ENCODE measurements around the gene CFAP119. TPM values are rescaled to one million over a fixed set of nuclear protein-coding genes. Genes with fewer than 3 reads are reported as not detected.

Gene CFAP119
- total RNA-seq, 2 donors from 2014 or later: 3.1 to 13.2 TPM

- no peak for TF ChIP-seq CTCF (IDR thresholded peaks at IDR 0.05)
- no peak for TF ChIP-seq POLR2AphosphoS5 (IDR thresholded peaks at IDR 0.05)
- no peak for TF ChIP-seq POLR2A (IDR thresholded peaks at IDR 0.05)
- H3K4me3 ChIP-seq: no peak overlapping the region
- H3K9me3 ChIP-seq: no peaks in the 10 kb centered on the region
- 92% methylated on average over 8 of the region's 9 CpGs for WGBS
- intact Hi-C loops (cut with DNase I): no loop called here
- H3K4me1 ChIP-seq (replicated peaks): no peaks in the 10 kb centered on the region
- no peak for DNase-seq (ENCODE audit: low spot score)
- peaks cover 30 to 53% of the 10 kb centered on the region in 2 donors for H3K36me3 ChIP-seq
- no peak overlapping the region for H3K27ac ChIP-seq
- no peaks in the 10 kb centered on the region for H3K27me3 ChIP-seq (replicated peaks; ENCODE audit: insufficient read depth)
These were observed 41.2 kb downstream of the CFAP119 start for GRCh38 chr16:30720694-30721093.

GRCh38 chr16:30720086-30720485 is 41.8 kb downstream of the CFAP119 start:
- H3K27me3 ChIP-seq (replicated peaks; ENCODE audit: insufficient read depth): no peaks in the 10 kb centered on the region
- H3K27ac ChIP-seq: no peak overlapping the region
- H3K9me3 ChIP-seq: no peaks in the 10 kb centered on the region
- intact Hi-C loops (cut with DNase I): no loop called here
- TF ChIP-seq POLR2AphosphoS5 (IDR thresholded peaks at IDR 0.05) (no peak), CTCF (IDR thresholded peaks at IDR 0.05) (no peak), POLR2A (IDR thresholded peaks at IDR 0.05) (no peak)
- WGBS: 91% methylated on average over 11 of the region's 11 CpGs
- no peaks in the 10 kb centered on the region for H3K4me1 ChIP-seq (replicated peaks)
- H3K36me3 ChIP-seq: peaks cover 30 to 50% of the 10 kb centered on the region in 2 donors
- H3K4me3 ChIP-seq: no peak overlapping the region
- no peak for DNase-seq (ENCODE audit: low spot score)

GRCh38 chr16:30715750-30716445 is 46.0 kb downstream of the CFAP119 start:
- Histone ChIP-seq H3K4me3 (no peak overlapping the region), H3K9me3 (no peaks in the 10 kb centered on the region), H3K36me3 (peaks cover 36 to 39% of the 10 kb centered on the region in 2 donors), H3K4me1 (replicated peaks) (no peaks in the 10 kb centered on the region), H3K27me3 (replicated peaks; ENCODE audit: insufficient read depth) (no peaks in the 10 kb centered on the region), H3K27ac (no peak overlapping the region)
- intact Hi-C loops (cut with DNase I): no loop called here
- no peak for TF ChIP-seq POLR2AphosphoS5 (IDR thresholded peaks at IDR 0.05)
- no peak for TF ChIP-seq POLR2A (IDR thresholded peaks at IDR 0.05)
- no peak for TF ChIP-seq CTCF (IDR thresholded peaks at IDR 0.05)
- 85% methylated on average over 17 of the region's 17 CpGs for WGBS
- DNase-seq (ENCODE audit: low spot score): no peak

GRCh38 chr16:30711712-30712111 is 50.1 kb downstream of the CFAP119 start:
- Histone ChIP-seq H3K36me3 (peaks cover 58 to 66% of the 10 kb centered on the region in 2 donors), H3K4me1 (replicated peaks) (no peaks in the 10 kb centered on the region), H3K4me3 (no peak overlapping the region), H3K27ac (no peak overlapping the region), H3K27me3 (replicated peaks; ENCODE audit: insufficient read depth) (no peaks in the 10 kb centered on the region), H3K9me3 (no peaks in the 10 kb centered on the region)
- intact Hi-C loops (cut with DNase I): no loop called here
- 90% methylated on average over 1 of the region's 1 CpG for WGBS
- no peak for DNase-seq (ENCODE audit: low spot score)
- TF ChIP-seq POLR2A (IDR thresholded peaks at IDR 0.05) (no peak), POLR2AphosphoS5 (IDR thresholded peaks at IDR 0.05) (no peak), CTCF (IDR thresholded peaks at IDR 0.05) (no peak)

- no peaks in the 10 kb centered on the region for H3K4me1 ChIP-seq (replicated peaks)
- no peak for DNase-seq (ENCODE audit: low spot score)
- 94% methylated on average over 4 of the region's 4 CpGs for WGBS
These were observed 50.9 kb downstream of the CFAP119 start for GRCh38 chr16:30710971-30711370.

More at GRCh38 chr16:30710971-30711370, 50.9 kb downstream of the CFAP119 start:
- no peak overlapping the region for H3K27ac ChIP-seq
- intact Hi-C loops (cut with DNase I): no loop called here
- no peak overlapping the region for H3K4me3 ChIP-seq
- peaks cover 62 to 72% of the 10 kb centered on the region in 2 donors for H3K36me3 ChIP-seq
- no peaks in the 10 kb centered on the region for H3K9me3 ChIP-seq
- no peaks in the 10 kb centered on the region for H3K27me3 ChIP-seq (replicated peaks; ENCODE audit: insufficient read depth)
- TF ChIP-seq POLR2A (IDR thresholded peaks at IDR 0.05) (no peak), POLR2AphosphoS5 (IDR thresholded peaks at IDR 0.05) (no peak), CTCF (IDR thresholded peaks at IDR 0.05) (no peak)

Data from prostate gland (tissue), 2 donors.